HG03354 (cell line): ENCODE results near the gene SHMT1.
A peak's percentile ranks its signal among the peaks of the same experiment; 100 is the strongest.

Experiments used
- ATAC-seq: cut with Tn5 transposase; IDR thresholded peaks from one replicate; pipeline ENCODE4 v1.9.1; 2021; ENCODE audit warnings: mild to moderate bottlenecking; ENCODE audit not compliant: unreplicated experiment, poor library complexity, severe bottlenecking

SHMT1 gene

GRCh38 chr17:18328643-18329204 lies 34.6 kb downstream of the SHMT1 start:
- no peak for ATAC-seq

DNA sequence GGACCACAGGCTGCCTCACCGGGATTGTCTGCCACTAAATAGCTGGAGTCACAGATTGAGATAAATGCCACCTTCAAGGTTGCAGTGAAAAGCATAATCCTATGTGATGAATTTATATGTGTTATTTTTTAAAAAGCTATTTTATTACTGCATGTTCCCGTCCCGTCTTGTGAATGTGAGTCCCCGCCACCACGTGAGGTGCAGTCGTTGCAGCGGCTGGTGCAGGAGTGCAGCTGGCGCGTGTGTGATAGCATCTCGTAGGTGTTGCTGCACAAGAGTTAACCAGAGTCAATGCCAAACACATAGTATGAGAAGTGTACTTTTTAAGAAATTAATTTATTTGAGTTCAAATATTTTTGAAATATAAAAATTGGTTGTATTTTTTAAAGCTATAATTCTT lies 35.8 kb downstream of the SHMT1 start:
- ATAC-seq, result no peak

- no peak for ATAC-seq
Observed at GRCh38 chr17:18327093-18327492, 36.3 kb downstream of the SHMT1 start.

DNA sequence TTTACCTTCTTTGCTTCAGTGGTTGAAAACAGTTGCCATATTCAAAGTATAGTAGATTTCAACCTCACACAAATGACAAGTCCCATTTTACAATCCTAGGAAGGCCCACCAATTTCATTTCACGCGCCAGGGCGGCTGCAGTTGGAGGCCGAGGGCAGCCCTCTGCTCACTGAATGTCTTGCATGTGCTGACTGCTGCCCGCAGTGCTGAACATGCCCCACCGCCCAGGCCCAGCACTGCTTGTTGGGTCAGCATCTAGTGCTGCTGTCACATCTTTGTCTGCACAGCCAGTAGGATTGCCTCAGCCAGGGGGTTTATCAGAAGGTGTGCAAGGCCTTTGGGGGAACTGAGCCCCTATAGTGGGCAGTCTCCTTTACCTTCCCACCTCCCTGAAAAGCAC lies 36.8 kb downstream of the SHMT1 start:
- ATAC-seq, result no peak

GRCh38 chr17:18326039-18326438 lies 37.3 kb downstream of the SHMT1 start:
- ATAC-seq, result no peak

DNA sequence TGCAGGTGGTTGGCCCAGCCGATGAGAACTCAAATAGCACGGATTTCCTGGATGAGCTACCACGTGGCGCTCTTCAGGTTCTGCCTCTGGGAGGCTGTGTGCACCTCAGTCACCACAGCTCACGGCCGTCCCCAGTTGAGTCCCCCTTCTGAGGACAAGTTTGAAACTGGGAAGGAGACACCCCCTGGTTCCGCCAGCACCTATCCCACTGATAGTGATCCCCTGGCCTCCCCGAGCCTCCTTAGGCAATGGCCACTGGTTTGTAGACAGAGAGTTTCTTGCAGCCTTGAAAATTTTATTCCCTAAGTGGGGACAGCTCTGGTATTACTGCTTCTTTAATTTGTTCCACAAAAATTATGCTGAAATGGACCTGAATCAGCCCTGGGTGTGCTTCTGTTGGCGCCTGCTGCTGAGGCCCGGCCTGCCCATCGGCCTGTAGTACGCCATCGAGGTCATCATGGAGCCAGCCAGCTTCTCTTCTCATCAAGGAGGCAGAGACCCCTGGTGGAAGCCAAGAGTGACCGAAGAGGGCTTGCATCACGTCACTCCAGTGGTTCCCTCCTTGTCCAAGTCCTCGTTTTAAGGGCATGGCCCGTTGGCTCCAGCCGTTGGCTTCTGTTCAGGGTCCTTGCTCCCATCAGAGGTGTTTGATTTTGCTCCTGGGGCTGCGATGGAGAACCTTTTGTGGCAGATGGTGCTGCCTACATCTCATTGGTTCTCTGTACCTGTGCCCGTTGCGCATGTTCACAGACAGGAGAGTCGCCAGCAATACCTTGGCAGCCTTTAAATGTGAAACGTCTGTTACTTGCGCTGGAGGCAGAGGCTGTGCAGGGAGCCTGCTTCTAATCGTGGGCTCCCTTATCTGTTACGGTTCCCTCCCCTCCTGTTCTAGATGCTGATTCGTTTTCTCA lies 39.0 kb downstream of the SHMT1 start:
- ATAC-seq, result no peak

DNA sequence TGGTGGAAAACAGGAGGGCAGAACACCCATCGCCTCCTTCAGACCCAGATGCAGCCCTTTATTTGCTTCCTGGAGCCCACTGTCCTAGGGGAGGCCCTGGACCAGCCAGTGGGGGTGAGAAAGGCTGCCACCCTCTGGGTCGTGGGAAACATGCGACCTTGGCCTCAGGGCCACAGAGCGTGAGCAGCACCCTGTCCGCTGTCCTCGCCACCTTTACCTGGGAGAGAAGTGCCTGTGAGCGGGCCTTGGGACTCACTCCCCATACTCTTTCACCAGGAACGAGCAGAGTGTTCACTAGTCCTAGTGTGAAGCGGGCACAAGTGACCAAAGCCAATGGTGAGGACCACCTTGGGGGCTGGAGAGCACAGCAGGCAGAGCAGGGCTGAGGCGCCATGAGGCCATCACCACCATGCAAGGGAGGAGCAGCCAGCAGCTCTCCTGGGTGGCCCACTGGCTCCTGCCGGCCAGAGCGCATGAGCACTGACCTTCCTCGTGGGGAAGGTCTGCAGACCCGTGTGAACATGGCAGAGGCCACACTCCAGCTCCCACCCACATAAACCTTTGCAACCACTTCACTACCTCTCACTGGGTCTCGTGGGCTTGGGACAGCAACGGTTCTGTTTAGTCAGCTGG lies 39.7 kb downstream of the SHMT1 start:
- no peak for ATAC-seq

- ATAC-seq, result no peak
Observed at GRCh38 chr17:18323007-18323406, 40.3 kb downstream of the SHMT1 start.

- ATAC-seq, result no peak
Observed at GRCh38 chr17:18322522-18322921, 40.8 kb downstream of the SHMT1 start.

DNA sequence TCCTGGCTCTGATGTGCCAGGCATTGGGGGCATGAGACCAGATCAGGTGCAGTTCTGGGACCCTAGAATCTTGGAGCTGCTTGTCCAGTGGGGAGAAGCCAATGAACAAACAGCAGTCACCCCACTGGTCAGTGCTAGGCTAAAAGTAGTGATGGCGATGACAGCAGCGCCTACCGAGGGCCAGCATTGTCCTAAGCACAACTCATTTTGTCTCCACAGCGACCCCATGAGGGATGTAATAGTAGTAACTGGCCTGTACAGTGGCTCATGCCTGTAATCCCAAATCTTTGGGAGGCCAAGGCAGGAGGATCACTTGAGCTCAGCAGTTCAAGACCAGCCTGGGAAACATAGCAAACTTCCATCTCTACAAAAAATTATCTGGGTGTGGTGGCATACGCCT lies 42.0 kb downstream of the SHMT1 start:
- ATAC-seq, result no peak

DNA sequence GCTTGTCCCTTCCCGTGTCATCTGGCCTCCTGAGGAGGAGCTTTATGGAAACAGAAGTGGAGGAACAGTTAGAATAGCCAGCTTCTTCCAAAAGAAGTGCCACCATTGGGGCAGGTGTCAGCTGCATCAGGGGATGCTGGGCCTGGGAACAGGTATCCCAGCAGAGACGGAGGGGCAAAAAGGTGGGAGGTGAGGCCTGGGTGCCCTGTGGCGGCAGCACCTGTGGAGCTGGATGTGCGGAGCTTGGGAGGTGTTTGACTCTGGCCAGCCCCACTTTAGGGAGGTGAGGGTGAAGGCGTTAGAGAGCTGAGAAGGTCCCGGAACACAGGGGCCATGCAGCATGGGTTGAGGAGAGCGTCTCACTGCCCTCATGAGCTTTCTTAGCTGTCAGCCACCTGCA lies 43.0 kb downstream of the SHMT1 start:
- ATAC-seq, result no peak

GRCh38 chr17:18319604-18320256 lies 43.6 kb downstream of the SHMT1 start:
- ATAC-seq, result no peak

- no peak for ATAC-seq
Observed at GRCh38 chr17:18318771-18319450, 44.4 kb downstream of the SHMT1 start.

GRCh38 chr17:18318117-18318516 lies 45.2 kb downstream of the SHMT1 start:
- ATAC-seq, result no peak

GRCh38 chr17:18315961-18316360 lies 47.4 kb downstream of the SHMT1 start:
- no peak for ATAC-seq

- peak; percentile 11 for ATAC-seq
Observed at GRCh38 chr17:18315562-18315922, 47.8 kb downstream of the SHMT1 start.

DNA sequence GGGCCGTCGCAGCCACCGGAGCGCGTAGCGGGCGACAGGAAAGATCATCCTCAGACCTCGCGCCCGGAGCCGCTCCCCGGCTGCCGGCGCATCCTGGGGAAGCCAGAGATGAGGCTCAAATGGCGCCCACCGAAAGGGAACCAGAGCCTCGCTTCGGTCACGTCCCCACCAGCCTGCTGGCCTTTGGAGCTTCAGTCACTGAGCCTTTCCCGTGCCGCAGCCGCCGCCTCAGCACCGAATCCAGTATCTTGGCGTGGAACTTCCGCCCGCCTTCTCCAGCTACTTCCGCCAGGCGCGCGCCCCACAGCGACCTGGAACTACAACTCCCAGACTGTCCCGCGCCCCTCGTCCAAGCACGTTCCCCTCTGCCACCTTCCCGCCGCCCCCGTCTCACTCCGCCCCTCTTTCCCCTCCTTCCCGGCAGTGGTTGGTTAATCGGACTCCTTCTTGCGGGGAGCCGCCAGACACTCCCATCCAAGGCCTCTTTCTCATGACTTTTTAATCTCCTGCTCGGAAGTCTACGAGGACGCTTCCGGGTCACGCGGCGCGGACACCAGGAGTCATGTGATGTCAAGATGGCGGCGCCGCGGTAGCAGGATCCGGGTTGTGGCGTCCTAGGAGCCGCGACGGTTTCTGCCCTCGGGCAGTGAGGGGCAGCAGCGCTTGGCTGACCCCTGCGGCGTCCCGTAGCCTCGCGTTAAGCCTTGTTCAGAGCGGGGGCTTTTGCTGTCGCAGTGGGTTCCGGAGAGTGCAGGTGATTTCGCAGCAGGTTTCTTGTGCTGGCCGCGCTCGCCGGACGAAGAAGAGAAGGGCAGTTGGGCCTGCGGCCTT lies 48.4 kb downstream of the SHMT1 start, which contains the start of the genes SMCR8 and TOP3A:
Gene SMCR8, plus strand, starts transcription at position 563 of the 831 bp plus-strand sequence. CDS start 497 bp downstream, outside the sequence.
Gene TOP3A, minus strand, starts transcription at position 264 of the 831 bp plus-strand sequence. Its CDS starts 216 bp downstream, at position 48.
- peak; percentile 87 for ATAC-seq

- ATAC-seq, result no peak
Observed at GRCh38 chr17:18314059-18314730, 49.2 kb downstream of the SHMT1 start.
